IMR-90 (cell line): Measurements from ENCODE around the gene DAPK1. TPM values are rescaled to one million over a fixed set of nuclear protein-coding genes. Genes with fewer than 3 reads are reported as not detected.

Experiments used
- ATAC-seq: fragments of 200-7000 bp; cut with Tn5 transposase; 2 replicates; pipeline ENCODE4 v1.9.1; 2020; ENCODE audit warnings: low read depth, mild to moderate bottlenecking, moderate library complexity
- BruUV-seq: library from RNA; stranded (reverse); fragments of 400-500 nt; replicated peaks from 2 replicates; lab custom pipeline; 2021; lab: Mats Ljungman, UMichigan
- CTCF ChIA-PET: fragments of 300-600 bp; formaldehyde crosslinking; extraction: SDS; loops from one replicate; lab custom pipeline; 2021; ENCODE audit warnings: antibody characterized with exemption; lab: Yijun Ruan, JAX
- POLR2A ChIA-PET: fragments of 300-600 bp; sonication (Branson Sonifier 250); formaldehyde crosslinking; loops from one replicate; lab custom pipeline; 2022; ENCODE audit warnings: antibody characterized with exemption; ENCODE audit not compliant: unreplicated experiment; lab: Charles Lee
- DNase-seq: peaks from one replicate; pipeline ENCODE4 v3.0.0; 2013
- H2AFZ ChIP-seq: replicated peaks from 2 replicates; pipeline ENCODE3; 2013; ENCODE audit warnings: low read length, mild to moderate bottlenecking; ENCODE audit not compliant: poor library complexity
- H2AK5ac ChIP-seq: 2 replicates; pipeline ENCODE4 v1.6.1; 2013; ENCODE audit warnings: low read depth, low read length, inconsistent platforms
- H2AK9ac ChIP-seq: replicated peaks from 2 replicates; pipeline ENCODE3; 2013; ENCODE audit warnings: mild to moderate bottlenecking, low read depth, low read length, moderate library complexity; ENCODE audit not compliant: poor library complexity
- H2BK120ac ChIP-seq: 2 replicates; pipeline ENCODE4 v1.6.1; 2013; ENCODE audit warnings: low read depth, low read length, inconsistent platforms
- H2BK15ac ChIP-seq: 3 replicates; pipeline ENCODE4 v1.6.1; 2013; ENCODE audit warnings: low read depth, low read length, inconsistent platforms
- H2BK20ac ChIP-seq: 2 replicates; pipeline ENCODE4 v1.6.1; 2013; ENCODE audit warnings: low read depth, mild to moderate bottlenecking, inconsistent platforms, low read length, moderate library complexity
- H2BK5ac ChIP-seq: 2 replicates; pipeline ENCODE4 v1.6.1; 2013; ENCODE audit warnings: mild to moderate bottlenecking, low read depth, low read length, inconsistent platforms; ENCODE audit not compliant: poor library complexity, severe bottlenecking
- H3K14ac ChIP-seq: replicated peaks from 2 replicates; pipeline ENCODE4 v1.6.1; 2013; ENCODE audit warnings: low read depth, low read length, inconsistent platforms
- H3K18ac ChIP-seq: 2 replicates; pipeline ENCODE4 v1.6.1; 2013; ENCODE audit warnings: low read depth, low read length, control low read depth
- H3K23ac ChIP-seq: 2 replicates; pipeline ENCODE4 v1.6.1; 2013; ENCODE audit warnings: low read depth, low read length, inconsistent platforms
- H3K27ac ChIP-seq: 2 replicates; pipeline ENCODE4 v1.5.1; 2013; ENCODE audit warnings: mild to moderate bottlenecking, control low read depth, low read length; ENCODE audit not compliant: insufficient read depth
- H3K27me3 ChIP-seq: 2 replicates; pipeline ENCODE4 v1.6.1; 2013; ENCODE audit warnings: low read length; ENCODE audit not compliant: control insufficient read depth, insufficient read depth
- H3K36me3 ChIP-seq: 2 replicates; pipeline ENCODE4 v1.6.1; 2013; ENCODE audit warnings: low read length, mixed read lengths; ENCODE audit not compliant: control insufficient read depth, insufficient read depth
- H3K4ac ChIP-seq: 2 replicates; pipeline ENCODE4 v1.6.1; 2013; ENCODE audit warnings: low read depth, low read length, inconsistent platforms
- H3K4me1 ChIP-seq: 2 replicates; pipeline ENCODE4 v1.6.1; 2013; ENCODE audit warnings: low read length, mixed read lengths; ENCODE audit not compliant: control insufficient read depth, insufficient read depth
- H3K4me2 ChIP-seq: 2 replicates; pipeline ENCODE4 v1.6.1; 2013; ENCODE audit warnings: low read depth, mild to moderate bottlenecking, control low read depth, low read length, moderate library complexity
- H3K4me3 ChIP-seq: 2 replicates; pipeline ENCODE4 v1.5.1; 2013; ENCODE audit warnings: low read depth, mild to moderate bottlenecking, control low read depth, low read length, moderate library complexity; ENCODE audit not compliant: insufficient read depth
- H3K56ac ChIP-seq: 2 replicates; pipeline ENCODE4 v1.6.1; 2013; ENCODE audit warnings: low read length, inconsistent platforms; ENCODE audit not compliant: insufficient read depth; ENCODE audit errors: extremely low read depth
- H3K79me1 ChIP-seq, 2 experiments: 2 replicates each; pipeline ENCODE4 v1.6.1; 2013; ENCODE audit warnings: low read length in 2 of 2, inconsistent platforms in 1 of 2, low read depth in 1 of 2
- H3K9ac ChIP-seq: 2 replicates; pipeline ENCODE4 v1.6.1; 2013; ENCODE audit warnings: low read depth, low read length, control low read depth
- H3K9me1 ChIP-seq: 2 replicates; pipeline ENCODE4 v1.6.1; 2013; ENCODE audit warnings: low read length, inconsistent platforms; ENCODE audit not compliant: insufficient read depth
- H3K9me3 ChIP-seq: 2 replicates; pipeline ENCODE4 v1.6.1; 2013; ENCODE audit warnings: low read length; ENCODE audit not compliant: control insufficient read depth, insufficient read depth
- H4K20me1 ChIP-seq: 2 replicates; pipeline ENCODE4 v1.6.1; 2013; ENCODE audit warnings: low read length, inconsistent platforms; ENCODE audit not compliant: insufficient read depth
- H4K5ac ChIP-seq: 2 replicates; pipeline ENCODE4 v1.6.1; 2013; ENCODE audit warnings: mild to moderate bottlenecking, low read depth, low read length, control low read depth
- H4K8ac ChIP-seq, 2 experiments: 2 replicates each; pipeline ENCODE4 v1.6.1; 2013; ENCODE audit warnings: low read depth in 2 of 2, low read length in 2 of 2, control low read depth in 1 of 2, inconsistent platforms in 1 of 2
- H4K91ac ChIP-seq: 2 replicates; pipeline ENCODE4 v1.6.1; 2013; ENCODE audit warnings: low read depth, low read length, inconsistent platforms; ENCODE audit not compliant: insufficient read depth
- BHLHE40 ChIP-seq: fragments of 150-350 bp; IDR thresholded peaks from 2 replicates; pipeline ENCODE4 v1.6.1; 2016; ENCODE audit warnings: mild to moderate bottlenecking, low read depth, low read length
- CEBPB ChIP-seq: IDR thresholded peaks from 2 replicates; pipeline ENCODE4 v1.6.1; 2012; ENCODE audit warnings: low read depth, low read length, improper control_type of control experiment
- CHD1 ChIP-seq: IDR thresholded peaks from 2 replicates; pipeline ENCODE4 v1.6.1; 2012; ENCODE audit warnings: low read depth, low read length, improper control_type of control experiment
- CTCF ChIP-seq: conservative IDR thresholded peaks from 2 replicates; pipeline ENCODE4 v1.5.1; 2012; ENCODE audit warnings: mild to moderate bottlenecking, low read depth, low read length, improper control_type of control experiment
- MAFK ChIP-seq: IDR thresholded peaks from 2 replicates; pipeline ENCODE4 v1.6.1; 2012; ENCODE audit warnings: low read depth, low read length, improper control_type of control experiment
- MAZ ChIP-seq: IDR thresholded peaks from 2 replicates; pipeline ENCODE4 v1.6.1; 2012; ENCODE audit warnings: low read depth, mild to moderate bottlenecking, low read length, improper control_type of control experiment, moderate library complexity, borderline replicate concordance
- MXI1 ChIP-seq: IDR thresholded peaks from 2 replicates; pipeline ENCODE4 v1.6.1; 2012; ENCODE audit warnings: low read depth, mild to moderate bottlenecking, low read length, moderate library complexity, borderline replicate concordance
- NFE2L2 ChIP-seq: fragments of 150-350 bp; IDR thresholded peaks from 2 replicates; pipeline ENCODE4 v1.6.1; 2016; ENCODE audit warnings: low read depth, mild to moderate bottlenecking, low read length
- POLR2A ChIP-seq: IDR thresholded peaks from 2 replicates; pipeline ENCODE4 v1.6.1; 2012; ENCODE audit warnings: mild to moderate bottlenecking, low read depth, low read length
- RFX5 ChIP-seq: IDR thresholded peaks from 2 replicates; pipeline ENCODE4 v1.8.0; 2012; ENCODE audit warnings: low read depth, mild to moderate bottlenecking, low read length, moderate library complexity
- SMC3 ChIP-seq: fragments of 150-350 bp; IDR thresholded peaks from 2 replicates; pipeline ENCODE4 v1.6.1; 2016; ENCODE audit warnings: low read depth, mild to moderate bottlenecking, antibody characterized with exemption, low read length, moderate library complexity
- WGBS, 2 experiments: methylation state at CpG; one replicate each; pipeline versions ENCODE4 v1.1.5 to v1.1.7; 2013; ENCODE audit warnings: missing lambda C conversion rate in 2 of 2; ENCODE audit not compliant: insufficient read length in 1 of 2; ENCODE audit errors: extremely low coverage in 2 of 2; 5-methylcytosine and 5-hydroxymethylcytosine counted together
- dilution Hi-C: fragments of 300-500 bp; cut with HindIII; formaldehyde crosslinking; loops from one replicate; pipeline ENCODE4 v1.14.3; 2018; ENCODE audit warnings: low sequenced_read_pairs; ENCODE audit not compliant: unreplicated experiment
- in situ Hi-C: fragments of 300-500 bp; cut with MboI; formaldehyde crosslinking; loops from 3 replicates; pipeline ENCODE4 v1.14.3; 2019; ENCODE audit warnings: low sequenced_read_pairs, inconsistent platforms, mixed read lengths
- intact Hi-C: fragments of 100-400 bp; cut with micrococcal nuclease; formaldehyde crosslinking; loops from 2 replicates; pipeline ENCODE4 v1.10.0; 2022
- polyA plus RNA-seq, 3 experiments: library from polyadenylated mRNA; depleted of rRNA; stranded (reverse); fragments of >200 nt; gene quantifications; 2 replicates each; pipeline ENCODE4 v1.2.3, GENCODE V29; 2012; ENCODE audit warnings: low replicate concordance in 1 of 3
- total RNA-seq: library from RNA; depleted of rRNA; stranded (reverse); fragments of >200 nt; gene quantifications from 2 replicates; pipeline ENCODE4 v1.2.3, GENCODE V29; 2012
- TF ChIP-seq, protein P1 (sequence below): fragments of 150-350 bp; IDR thresholded peaks from 2 replicates; pipeline ENCODE4 v1.6.1; 2017; ENCODE audit warnings: mild to moderate bottlenecking, antibody characterized with exemption, low read length, low read depth

Gene DAPK1
- total and polyA plus RNA-seq, 2 of the 4 experiments (the other 2 are of a cell fraction), result under 0.01 to 0.03 TPM

DNA sequence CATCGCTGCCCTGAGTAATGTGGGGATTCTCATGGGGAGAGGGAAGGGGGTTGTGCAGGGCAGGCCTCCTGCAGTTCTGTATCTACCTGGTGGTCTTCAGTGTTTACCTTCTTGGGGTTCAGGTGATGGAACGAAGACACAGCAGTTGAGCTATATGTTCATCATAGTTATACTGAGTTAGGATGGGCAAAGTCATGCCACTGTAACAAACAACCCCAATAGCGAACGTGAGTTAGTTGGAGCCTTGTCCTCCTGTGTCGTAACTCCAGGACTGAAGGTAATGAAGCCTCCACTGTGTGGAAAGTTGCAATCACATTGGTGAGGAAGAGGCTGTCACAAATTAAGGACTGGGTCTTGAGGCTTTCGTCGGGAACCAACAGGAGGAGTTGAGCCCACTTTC lies 64.4 kb downstream of the DAPK1 start:
- POLR2A ChIA-PET, result no interaction called here

More for the DNA sequence above, 64.4 kb downstream of the DAPK1 start:
- CTCF ChIA-PET, result no interaction called here
- Histone ChIP-seq H2BK5ac (no peak overlapping the region), H2AFZ (no peak overlapping the region), H2BK20ac (no peak overlapping the region), H4K8ac (no peak overlapping the region), H3K4me3 (no peak overlapping the region), H3K23ac (no peak overlapping the region), H3K36me3 (no peaks in the 10 kb centered on the region), H3K27ac (no peak overlapping the region), H3K14ac (no peak overlapping the region), H3K56ac (no peak overlapping the region), H3K9me1 (no peaks in the 10 kb centered on the region), H2AK5ac (no peak overlapping the region), H4K91ac (no peak overlapping the region), H3K4me2 (no peak overlapping the region), H3K9ac (no peak overlapping the region), H3K27me3 (peaks cover 3% of the 10 kb centered on the region; the same call in 1 of the 2 replicates), H2AK9ac (no peak overlapping the region), H4K20me1 (no peaks in the 10 kb centered on the region), H3K4me1 (no peaks in the 10 kb centered on the region), H3K4ac (no peak overlapping the region), H4K5ac (no peak overlapping the region), H2BK120ac (no peak overlapping the region), H3K18ac (no peak overlapping the region), H2BK15ac (no peak overlapping the region), H3K79me1 (no peaks in the 10 kb centered on the region), H3K9me3 (no peaks in the 10 kb centered on the region)
- TF ChIP-seq RFX5 (no peak), MAZ (no peak), CTCF (no peak), BHLHE40 (no peak), CHD1 (no peak), MXI1 (no peak), POLR2A (no peak), CEBPB (no peak), SMC3 (no peak), MAFK (no peak), NFE2L2 (no peak)
- TF ChIP-seq, protein P1, sequence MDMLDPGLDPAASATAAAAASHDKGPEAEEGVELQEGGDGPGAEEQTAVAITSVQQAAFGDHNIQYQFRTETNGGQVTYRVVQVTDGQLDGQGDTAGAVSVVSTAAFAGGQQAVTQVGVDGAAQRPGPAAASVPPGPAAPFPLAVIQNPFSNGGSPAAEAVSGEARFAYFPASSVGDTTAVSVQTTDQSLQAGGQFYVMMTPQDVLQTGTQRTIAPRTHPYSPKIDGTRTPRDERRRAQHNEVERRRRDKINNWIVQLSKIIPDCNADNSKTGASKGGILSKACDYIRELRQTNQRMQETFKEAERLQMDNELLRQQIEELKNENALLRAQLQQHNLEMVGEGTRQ, result no peak
- dilution Hi-C loops, result no loop called here
- BruUV-seq, result no TSS peak
- intact Hi-C loops, result no loop called here
- DNase-seq (no peak), ATAC-seq (no peak)
- no CpG with 5 or more reads among the region's 7 CpGs for WGBS, 2 experiments
- in situ Hi-C loops, result no loop called here
